Mesodermal cell (in vitro differentiated cells): ENCODE results near the gene TMEM232.
A peak's percentile ranks its signal among the peaks of the same experiment; 100 is the strongest.

Experiments used
- H3K27ac ChIP-seq: 2 replicates; pipeline ENCODE4 v1.7.0; 2013; ENCODE audit warnings: mild to moderate bottlenecking, low read depth, low read length, moderate library complexity; ENCODE audit not compliant: severe bottlenecking
- H3K36me3 ChIP-seq: 2 replicates; pipeline ENCODE4 v1.7.1; 2013; ENCODE audit warnings: mild to moderate bottlenecking, low read length, moderate library complexity; ENCODE audit not compliant: control insufficient read depth, insufficient read depth
- H3K4me1 ChIP-seq: one replicate; pipeline ENCODE4 v1.7.1; 2013; ENCODE audit warnings: mild to moderate bottlenecking, low read length; ENCODE audit not compliant: insufficient read depth, control insufficient read depth, poor library complexity, severe bottlenecking
- H3K4me3 ChIP-seq: 2 replicates; pipeline ENCODE4 v1.7.0; 2013; ENCODE audit warnings: low read length, control low read depth, mild to moderate bottlenecking; ENCODE audit not compliant: insufficient read depth, poor library complexity, severe bottlenecking; ENCODE audit errors: extremely low read depth
- H3K9me3 ChIP-seq: 2 replicates; pipeline ENCODE4 v1.7.1; 2013; ENCODE audit warnings: mild to moderate bottlenecking, low read length, moderate library complexity; ENCODE audit not compliant: control insufficient read depth
- WGBS, 2 experiments: methylation state at CpG; one replicate each; pipeline ENCODE4 v1.1.5; 2013; ENCODE audit warnings: missing lambda C conversion rate in 2 of 2; ENCODE audit not compliant: insufficient coverage in 2 of 2; 5-methylcytosine and 5-hydroxymethylcytosine counted together

TMEM232 gene

DNA sequence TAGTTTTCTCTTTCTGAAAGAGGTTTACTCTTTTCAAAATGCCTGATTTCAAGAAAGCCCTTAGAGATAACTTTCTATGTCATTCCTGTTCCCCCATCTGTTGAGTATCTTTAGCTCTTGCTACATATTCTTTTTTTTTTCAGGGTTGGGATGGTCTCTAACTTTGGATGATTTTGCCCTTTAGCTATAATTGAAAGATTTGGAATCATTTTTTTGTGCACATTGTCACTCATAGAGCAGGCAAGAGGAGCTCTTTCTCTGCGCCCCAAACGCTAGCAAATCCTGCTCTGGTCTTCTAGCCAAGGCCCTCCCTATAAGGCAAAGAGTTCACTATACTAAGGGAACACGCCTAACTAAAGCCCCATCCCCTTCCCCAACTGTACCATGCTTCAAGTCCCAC is 316.9 kb downstream of the TMEM232 start:
- no peak overlapping the region for H3K27ac ChIP-seq
- no peaks in the 10 kb centered on the region for H3K4me1 ChIP-seq
- 100% methylated on average over 1 of the region's 3 CpGs; no CpG with 5 or more reads in 1 of the 2 experiments for WGBS, 2 experiments
- no peaks in the 10 kb centered on the region for H3K9me3 ChIP-seq
- H3K4me3 ChIP-seq = no peak overlapping the region
- no peaks in the 10 kb centered on the region for H3K36me3 ChIP-seq

DNA sequence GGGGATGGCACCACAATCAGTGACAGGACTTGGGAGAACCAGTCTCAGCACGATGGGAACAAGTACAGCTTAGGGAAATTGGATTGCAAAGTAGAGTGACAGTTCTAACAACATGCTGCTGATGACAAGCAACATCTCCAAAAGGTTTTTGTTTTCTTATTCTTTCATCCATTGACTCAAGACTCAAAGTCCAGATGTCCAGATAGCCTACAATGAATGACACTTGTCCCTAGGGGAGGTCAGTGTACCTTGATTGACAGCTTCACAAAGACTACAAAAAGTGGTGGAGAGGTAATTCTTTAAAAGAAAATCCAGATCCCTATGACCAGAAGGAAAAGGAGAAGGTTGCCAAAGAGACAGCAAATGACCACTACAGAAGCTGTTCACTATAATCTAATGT is 323.9 kb downstream of the TMEM232 start:
- H3K9me3 ChIP-seq = no peaks in the 10 kb centered on the region
- no peak overlapping the region for H3K4me3 ChIP-seq
- no peak overlapping the region for H3K27ac ChIP-seq
- WGBS, 2 experiments = 80 to 100% methylated on average over 1 of the region's 1 CpG
- no peaks in the 10 kb centered on the region for H3K36me3 ChIP-seq
- H3K4me1 ChIP-seq = no peaks in the 10 kb centered on the region

DNA sequence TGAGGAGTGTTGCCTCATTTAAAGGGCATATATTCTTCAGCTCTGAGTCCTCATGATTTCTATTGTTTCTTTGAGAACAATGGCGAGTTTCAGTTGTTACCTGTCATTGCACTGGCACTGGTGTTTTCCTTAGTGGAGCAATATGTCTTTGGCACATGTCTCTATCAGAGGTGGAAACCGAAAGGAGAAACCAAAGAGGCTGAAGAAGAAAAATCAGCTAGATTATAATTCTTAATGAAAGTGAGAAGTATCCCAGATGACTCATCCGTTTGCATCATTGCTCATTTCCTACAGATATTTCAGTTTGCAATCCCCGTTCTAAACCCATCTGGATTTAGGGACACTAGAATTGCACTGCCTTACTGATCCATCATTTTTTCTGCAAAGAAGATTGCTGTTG is 324.6 kb downstream of the TMEM232 start:
- Histone ChIP-seq H3K4me3 (no peak overlapping the region), H3K36me3 (no peaks in the 10 kb centered on the region), H3K9me3 (no peaks in the 10 kb centered on the region), H3K4me1 (no peaks in the 10 kb centered on the region), H3K27ac (no peak overlapping the region)
- 94 to 100% methylated on average over 2 of the region's 4 CpGs for WGBS, 2 experiments

DNA sequence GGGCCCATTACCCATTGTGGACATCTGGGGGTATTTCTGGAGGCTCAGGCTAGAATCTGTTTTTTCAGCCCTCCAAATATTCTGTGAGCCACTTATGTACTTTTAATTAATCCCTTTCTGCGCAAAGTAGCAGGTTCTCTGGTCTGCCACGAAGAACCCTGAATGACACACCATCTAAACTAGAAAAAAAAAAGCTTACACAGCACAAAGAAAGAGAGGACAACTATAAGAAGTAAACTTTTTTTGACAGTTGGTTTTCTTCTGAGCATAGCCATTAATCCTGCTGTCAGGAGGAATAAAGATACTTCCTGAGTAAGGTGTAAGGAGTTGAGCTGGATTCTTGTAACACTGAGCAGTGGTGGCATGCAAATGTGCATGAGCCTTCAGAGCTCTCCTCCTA is 327.5 kb downstream of the TMEM232 start:
- no peak overlapping the region for H3K27ac ChIP-seq
- WGBS, 2 experiments = no CpG with 5 or more reads among the region's 2 CpGs

DNA sequence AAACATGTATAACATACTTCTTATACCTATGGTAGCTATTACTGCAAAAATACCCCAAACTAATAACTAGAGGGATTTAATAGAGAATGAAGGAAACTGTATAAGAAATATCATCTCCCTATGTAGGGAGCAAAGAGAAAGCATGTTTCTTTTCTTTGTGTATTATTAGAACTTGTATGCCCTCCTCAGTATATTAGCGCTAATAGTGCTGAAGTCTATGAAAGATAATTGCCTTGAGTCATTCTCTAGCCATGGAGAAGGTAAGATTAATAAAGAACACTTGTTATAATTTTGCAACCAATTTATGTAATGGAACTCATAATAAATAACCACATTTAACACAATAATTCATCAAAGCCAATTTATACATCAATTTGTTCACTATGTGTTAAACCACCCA is 329.2 kb downstream of the TMEM232 start:
- no CpG with 5 or more reads among the region's 1 CpG for WGBS, 2 experiments
- Histone ChIP-seq H3K9me3 (no peaks in the 10 kb centered on the region), H3K4me1 (no peaks in the 10 kb centered on the region), H3K4me3 (no peak overlapping the region), H3K36me3 (no peaks in the 10 kb centered on the region), H3K27ac (no peak overlapping the region)

More for the DNA sequence above, 327.5 kb downstream of the TMEM232 start:
- H3K9me3 ChIP-seq = no peaks in the 10 kb centered on the region
- H3K4me3 ChIP-seq = no peak overlapping the region
- no peaks in the 10 kb centered on the region for H3K36me3 ChIP-seq
- no peaks in the 10 kb centered on the region for H3K4me1 ChIP-seq

DNA sequence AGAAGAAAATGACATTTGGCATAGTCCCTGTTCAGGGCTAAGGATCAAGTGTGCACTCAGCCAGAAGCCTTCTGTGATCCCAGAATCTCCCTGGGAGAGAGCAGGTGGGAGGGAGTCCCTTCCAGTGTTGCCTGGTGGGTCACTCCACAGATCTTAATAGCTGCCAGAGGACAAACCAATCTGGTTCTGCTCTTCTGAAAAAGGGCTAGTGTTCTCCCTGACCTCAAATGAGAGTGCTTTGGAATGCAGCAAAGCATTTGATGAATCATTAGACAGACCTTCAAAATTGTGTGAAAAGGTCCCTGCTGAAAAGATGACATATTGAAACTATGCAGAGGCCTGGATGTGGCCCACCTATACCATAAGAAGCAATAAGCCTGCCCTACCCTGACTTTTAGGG is 339.7 kb downstream of the TMEM232 start:
- H3K4me3 ChIP-seq = no peak overlapping the region
- no peaks in the 10 kb centered on the region for H3K9me3 ChIP-seq
- peaks cover 27% of the 10 kb centered on the region for H3K4me1 ChIP-seq
- H3K27ac ChIP-seq = peak overlapping the region; percentile 56
- no peaks in the 10 kb centered on the region for H3K36me3 ChIP-seq

DNA sequence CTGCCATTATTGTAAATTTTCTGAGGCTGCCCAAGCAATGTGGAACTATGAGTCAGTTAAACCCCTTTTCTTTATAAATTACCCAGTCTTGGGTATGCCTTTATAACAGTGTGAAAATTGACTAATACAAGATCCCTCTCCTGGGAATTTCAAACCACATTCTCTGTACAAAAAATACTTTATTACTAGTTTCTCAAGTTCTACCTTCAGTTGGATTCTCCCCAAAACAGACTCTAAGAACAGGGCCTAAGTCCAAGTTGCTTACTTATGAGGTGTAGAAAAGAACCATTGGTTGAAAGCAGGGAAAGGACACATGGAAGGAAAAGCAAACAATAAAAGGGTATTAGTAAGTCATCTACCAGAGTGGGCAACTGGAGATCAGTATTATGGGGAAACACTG is 343.2 kb downstream of the TMEM232 start:
- Histone ChIP-seq H3K36me3 (no peaks in the 10 kb centered on the region), H3K4me1 (peaks cover 36% of the 10 kb centered on the region), H3K9me3 (no peaks in the 10 kb centered on the region), H3K4me3 (no peak overlapping the region), H3K27ac (no peak overlapping the region)

DNA sequence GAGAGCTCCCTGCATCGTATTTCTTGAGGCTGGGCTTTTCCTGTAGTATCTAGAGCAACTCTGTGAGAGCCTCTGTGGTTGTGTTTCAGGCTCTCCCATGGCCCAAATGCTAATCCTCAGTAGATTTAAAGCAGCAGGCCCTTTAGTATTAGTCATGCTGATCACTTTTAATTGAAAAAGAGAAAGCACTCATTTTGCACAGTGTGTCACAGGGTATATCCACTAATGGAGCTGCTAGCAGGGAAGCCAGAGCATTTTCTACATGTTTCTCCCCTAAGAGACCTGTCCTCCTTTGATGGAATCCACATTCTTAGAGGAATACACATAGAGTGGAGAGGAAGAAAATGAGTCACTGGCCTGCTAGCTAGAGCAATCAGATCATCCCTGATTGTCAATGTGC is 348.5 kb downstream of the TMEM232 start:
- H3K4me3 ChIP-seq = no peak overlapping the region
- WGBS, 2 experiments = 11 to 67% methylated on average over 1 of the region's 1 CpG
- peak overlapping the region; percentile 97 for H3K27ac ChIP-seq

DNA sequence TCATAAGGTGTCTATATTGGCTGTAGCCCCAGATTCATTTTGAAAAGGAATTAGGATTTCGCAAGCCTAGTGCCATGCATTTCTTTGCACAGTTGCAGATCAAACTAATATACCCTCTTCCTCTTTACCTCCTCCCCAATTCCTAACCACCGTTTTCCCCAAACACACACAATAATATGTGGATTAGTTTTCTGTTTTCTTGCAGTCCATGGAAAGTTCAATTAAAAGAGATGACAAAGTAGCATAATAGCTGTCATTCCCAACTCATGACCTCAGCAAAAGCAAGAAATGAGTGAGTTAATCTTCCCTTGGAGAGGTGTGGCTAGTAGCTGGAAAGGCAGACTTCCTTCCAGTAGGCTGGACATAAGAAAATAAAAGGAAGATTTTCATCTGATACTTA is 349.1 kb downstream of the TMEM232 start:
- Histone ChIP-seq H3K9me3 (no peaks in the 10 kb centered on the region), H3K27ac (peak overlapping the region; percentile 97), H3K36me3 (no peaks in the 10 kb centered on the region), H3K4me3 (no peak overlapping the region), H3K4me1 (peaks cover 29% of the 10 kb centered on the region)
- WGBS, 2 experiments = 100% methylated on average over 1 of the region's 2 CpGs; no CpG with 5 or more reads in 1 of the 2 experiments

More for the DNA sequence above, 348.5 kb downstream of the TMEM232 start:
- no peaks in the 10 kb centered on the region for H3K36me3 ChIP-seq
- no peaks in the 10 kb centered on the region for H3K9me3 ChIP-seq
- H3K4me1 ChIP-seq = peaks cover 29% of the 10 kb centered on the region

DNA sequence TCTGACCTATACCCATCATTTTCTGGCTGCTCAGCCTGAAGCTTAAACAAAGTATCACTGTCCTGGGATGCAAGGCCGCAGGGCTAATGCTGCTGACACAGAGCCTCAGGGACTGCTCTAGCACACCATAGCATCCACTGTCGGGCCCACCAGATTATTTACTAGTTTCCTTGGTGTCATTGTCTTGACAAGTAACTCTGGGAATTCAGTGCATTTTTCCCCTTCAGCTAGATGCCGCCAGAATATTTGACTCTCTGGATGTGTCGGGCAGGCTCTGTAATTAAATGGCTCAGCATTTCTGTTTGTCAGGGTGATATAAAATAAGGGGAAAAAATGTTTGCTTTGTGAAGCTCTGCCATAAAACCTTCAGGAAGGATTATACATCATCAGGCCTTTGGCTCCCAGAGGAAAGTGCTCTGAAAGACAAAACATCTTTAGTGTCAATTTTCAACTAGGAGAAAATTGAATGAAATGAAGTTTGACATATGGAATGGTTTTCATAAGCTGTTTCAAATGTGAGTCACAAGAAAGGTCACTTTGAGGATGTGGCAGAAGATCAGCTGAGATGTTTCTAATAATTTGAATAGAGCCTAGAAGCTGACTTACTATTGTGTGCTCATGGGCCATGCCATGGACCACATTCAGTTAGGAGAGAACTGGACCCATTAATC is 350.1 kb downstream of the TMEM232 start:
- H3K27ac ChIP-seq = peak overlapping the region; percentile 97
- H3K4me3 ChIP-seq = no peak overlapping the region
- H3K4me1 ChIP-seq = peaks cover 29% of the 10 kb centered on the region
- no peaks in the 10 kb centered on the region for H3K36me3 ChIP-seq
- WGBS, 2 experiments = 81 to 100% methylated on average over 2 of the region's 4 CpGs
- H3K9me3 ChIP-seq = no peaks in the 10 kb centered on the region

DNA sequence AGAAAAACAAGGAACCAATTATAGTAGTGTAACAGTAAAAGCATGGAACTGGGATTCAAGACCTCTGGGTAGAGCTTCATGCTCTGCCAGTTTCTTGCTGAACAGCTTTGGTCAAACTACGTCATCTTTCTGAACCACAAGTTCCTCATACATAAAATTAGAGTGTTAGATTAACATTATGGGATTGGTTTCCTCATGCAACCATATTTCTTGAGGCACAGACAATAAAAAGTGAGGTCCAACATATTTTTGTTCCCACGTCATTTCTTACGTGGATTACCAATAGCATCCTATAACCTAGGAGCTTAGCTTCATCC is 354.8 kb downstream of the TMEM232 start:
- whole genome bisulfite sequencing, 2 experiments = 90 to 100% methylated on average over 2 of the region's 3 CpGs
- H3K9me3 ChIP-seq = no peaks in the 10 kb centered on the region
- peaks cover 8% of the 10 kb centered on the region for H3K4me1 ChIP-seq
- no peak overlapping the region for H3K27ac ChIP-seq
- no peak overlapping the region for H3K4me3 ChIP-seq
- H3K36me3 ChIP-seq = no peaks in the 10 kb centered on the region
